ENCODE data around the gene MORN1. TPM values are rescaled to one million over a fixed set of nuclear protein-coding genes. Genes with fewer than 3 reads are reported as not detected.

MORN1 gene
- total RNA-seq, 2 donors from 2014 or later: 6.8 to 6.9 TPM

GRCh38 chr1:2416403-2416802 is 25.0 kb upstream of the MORN1 start:
- peak overlapping the region; percentile 93 to 99 for H3K4me3 Mint-ChIP-seq
- peak overlapping the region; percentile 58 for H3K27ac Mint-ChIP-seq
- H3K4me1 Mint-ChIP-seq (ENCODE audit: low read depth): peaks cover 39% of the 10 kb centered on the region
- no peaks in the 10 kb centered on the region for H3K9me3 Mint-ChIP-seq
- ATAC-seq (replicated peaks in 1 of 2) (no peak), DNase-seq (peak; percentile 32 to 34)
- H3K27me3 Mint-ChIP-seq (ENCODE audit: low read depth): no peaks in the 10 kb centered on the region
- H3K36me3 Mint-ChIP-seq (ENCODE audit: insufficient read depth in 2 of 2): no peaks in the 10 kb centered on the region

GRCh38 chr1:2415801-2416208 is 24.5 kb upstream of the MORN1 start:
- Mint-ChIP-seq H3K27ac (peak overlapping the region; percentile 94), H3K9me3 (no peaks in the 10 kb centered on the region), H3K4me1 (ENCODE audit: low read depth) (peaks cover 45% of the 10 kb centered on the region), H3K4me3 (peak overlapping the region; percentile 93 to 99), H3K27me3 (ENCODE audit: low read depth) (no peaks in the 10 kb centered on the region), H3K36me3 (ENCODE audit: insufficient read depth in 2 of 2) (no peaks in the 10 kb centered on the region)
- ATAC-seq (replicated peaks in 1 of 2): peak in 1 of 2 donors; percentile 41
- DNase-seq: peak; percentile 62 to 72

GRCh38 chr1:2415337-2415736 is 24.0 kb upstream of the MORN1 start:
- Mint-ChIP-seq H3K27me3 (ENCODE audit: low read depth) (no peaks in the 10 kb centered on the region), H3K9me3 (no peaks in the 10 kb centered on the region), H3K4me3 (peak overlapping the region; percentile 93 to 99), H3K4me1 (ENCODE audit: low read depth) (peaks cover 50% of the 10 kb centered on the region), H3K36me3 (ENCODE audit: insufficient read depth in 2 of 2) (no peaks in the 10 kb centered on the region), H3K27ac (peak overlapping the region; percentile 94)
- ATAC-seq (replicated peaks in 1 of 2) (no peak), DNase-seq (no peak)

GRCh38 chr1:2414297-2414958 is 23.1 kb upstream of the MORN1 start:
- ATAC-seq (replicated peaks in 1 of 2) (peak; percentile 26 to 29), DNase-seq (peak; percentile 85 to 86)
- Mint-ChIP-seq H3K9me3 (no peaks in the 10 kb centered on the region), H3K4me3 (peak overlapping the region; percentile 93 to 99), H3K36me3 (ENCODE audit: insufficient read depth in 2 of 2) (no peaks in the 10 kb centered on the region), H3K27me3 (ENCODE audit: low read depth) (no peaks in the 10 kb centered on the region), H3K27ac (peak overlapping the region; percentile 94), H3K4me1 (ENCODE audit: low read depth) (peaks cover 53% of the 10 kb centered on the region)

GRCh38 chr1:2413495-2414296 is 22.3 kb upstream of the MORN1 start:
- Mint-ChIP-seq H3K4me1 (ENCODE audit: low read depth) (peaks cover 53% of the 10 kb centered on the region), H3K27ac (peak overlapping the region; percentile 94), H3K9me3 (no peaks in the 10 kb centered on the region), H3K27me3 (ENCODE audit: low read depth) (no peaks in the 10 kb centered on the region), H3K36me3 (ENCODE audit: insufficient read depth in 2 of 2) (no peaks in the 10 kb centered on the region), H3K4me3 (peak overlapping the region; percentile 93 to 95)
- peak; percentile 20 to 24 for DNase-seq
- ATAC-seq (replicated peaks in 1 of 2): no peak

GRCh38 chr1:2412773-2413494 is 21.6 kb upstream of the MORN1 start:
- no peaks in the 10 kb centered on the region for H3K27me3 Mint-ChIP-seq (ENCODE audit: low read depth)
- H3K4me1 Mint-ChIP-seq (ENCODE audit: low read depth): peaks cover 53% of the 10 kb centered on the region
- no peaks in the 10 kb centered on the region for H3K9me3 Mint-ChIP-seq
- peak in 1 of 2 donors; percentile 24 for DNase-seq
- peak overlapping the region; percentile 93 to 95 for H3K4me3 Mint-ChIP-seq
- ATAC-seq (replicated peaks in 1 of 2): peak; percentile 46 to 48
- no peak overlapping the region for H3K27ac Mint-ChIP-seq
- H3K36me3 Mint-ChIP-seq (ENCODE audit: insufficient read depth in 2 of 2): no peaks in the 10 kb centered on the region

- Mint-ChIP-seq H3K27me3 (ENCODE audit: low read depth) (no peaks in the 10 kb centered on the region), H3K9me3 (no peaks in the 10 kb centered on the region), H3K27ac (peak within 1 kb of the TSS; percentile 46), H3K4me1 (ENCODE audit: low read depth) (peaks cover 53% of the 10 kb centered on the region), H3K36me3 (ENCODE audit: insufficient read depth in 2 of 2) (peaks cover 0 to 2% of the 10 kb centered on the region in 2 donors), H3K4me3 (peak within 1 kb of the TSS; percentile 93 to 95)
- DNase-seq (peak; percentile 100), ATAC-seq (replicated peaks in 1 of 2) (peak; percentile 90 to 94)
Observed at GRCh38 chr1:2412395-2412772, 21.0 kb upstream of the MORN1 start, which contains the start of gene PEX10. Gene PEX10, minus strand, starts transcription at chr1:2412564. Its CDS starts 62 bp downstream, at chr1:2412502.

- peak; percentile 38 to 48 for ATAC-seq (replicated peaks in 1 of 2)
Observed at GRCh38 chr1:2411801-2412394, 20.5 kb upstream of the MORN1 start.

GRCh38 chr1:2409745-2410144 is 18.4 kb upstream of the MORN1 start:
- DNase-seq (no peak), ATAC-seq (replicated peaks in 1 of 2) (no peak)
- Mint-ChIP-seq H3K4me3 (no peak overlapping the region), H3K9me3 (no peaks in the 10 kb centered on the region), H3K36me3 (ENCODE audit: insufficient read depth in 2 of 2) (peaks cover 0 to 2% of the 10 kb centered on the region in 2 donors), H3K4me1 (ENCODE audit: low read depth) (peaks cover 27% of the 10 kb centered on the region), H3K27me3 (ENCODE audit: low read depth) (no peaks in the 10 kb centered on the region), H3K27ac (no peak overlapping the region)

More at GRCh38 chr1:2411801-2412394, 20.5 kb upstream of the MORN1 start:
- DNase-seq: no peak
- Mint-ChIP-seq H3K36me3 (ENCODE audit: insufficient read depth in 2 of 2) (peaks cover 0 to 2% of the 10 kb centered on the region in 2 donors), H3K27me3 (ENCODE audit: low read depth) (no peaks in the 10 kb centered on the region), H3K9me3 (no peaks in the 10 kb centered on the region), H3K4me3 (peak overlapping the region; percentile 90 to 93), H3K27ac (peak overlapping the region; percentile 46), H3K4me1 (ENCODE audit: low read depth) (peaks cover 49% of the 10 kb centered on the region)

GRCh38 chr1:2408859-2409276 is 17.5 kb upstream of the MORN1 start:
- Mint-ChIP-seq H3K4me1 (ENCODE audit: low read depth) (peaks cover 18% of the 10 kb centered on the region), H3K9me3 (no peaks in the 10 kb centered on the region), H3K27ac (peak overlapping the region; percentile 66), H3K4me3 (no peak overlapping the region), H3K36me3 (ENCODE audit: insufficient read depth in 2 of 2) (peaks cover 0 to 2% of the 10 kb centered on the region in 2 donors), H3K27me3 (ENCODE audit: low read depth) (no peaks in the 10 kb centered on the region)
- ATAC-seq (replicated peaks in 1 of 2) (no peak), DNase-seq (no peak)

GRCh38 chr1:2408456-2408855 is 17.1 kb upstream of the MORN1 start:
- DNase-seq: no peak
- H3K9me3 Mint-ChIP-seq: no peaks in the 10 kb centered on the region
- H3K36me3 Mint-ChIP-seq (ENCODE audit: insufficient read depth in 2 of 2): peaks cover 0 to 2% of the 10 kb centered on the region in 2 donors
- ATAC-seq (replicated peaks in 1 of 2): no peak
- no peak overlapping the region for H3K27ac Mint-ChIP-seq
- H3K4me1 Mint-ChIP-seq (ENCODE audit: low read depth): peaks cover 17% of the 10 kb centered on the region
- no peak overlapping the region for H3K4me3 Mint-ChIP-seq
- no peaks in the 10 kb centered on the region for H3K27me3 Mint-ChIP-seq (ENCODE audit: low read depth)

- Mint-ChIP-seq H3K36me3 (ENCODE audit: insufficient read depth in 2 of 2) (peaks cover 0 to 2% of the 10 kb centered on the region in 2 donors), H3K27ac (no peak overlapping the region), H3K4me1 (ENCODE audit: low read depth) (peaks cover 17% of the 10 kb centered on the region), H3K27me3 (ENCODE audit: low read depth) (no peaks in the 10 kb centered on the region), H3K9me3 (no peaks in the 10 kb centered on the region), H3K4me3 (no peak overlapping the region)
- no peak for DNase-seq
- ATAC-seq (replicated peaks in 1 of 2): no peak
Observed at GRCh38 chr1:2407991-2408275, 16.6 kb upstream of the MORN1 start.
